IMR-90 (cell line): ENCODE measurements around the gene COL8A1.

ENCODE experiments used
- BHLHE40 ChIP-seq: fragments of 150-350 bp; IDR thresholded peaks from 2 replicates; pipeline ENCODE4 v1.6.1; 2016; ENCODE audit warnings: mild to moderate bottlenecking, low read depth, low read length
- CTCF ChIP-seq: conservative IDR thresholded peaks from 2 replicates; pipeline ENCODE4 v1.5.1; 2012; ENCODE audit warnings: mild to moderate bottlenecking, low read depth, low read length, improper control_type of control experiment
- MAFK ChIP-seq: IDR thresholded peaks from 2 replicates; pipeline ENCODE4 v1.6.1; 2012; ENCODE audit warnings: low read depth, low read length, improper control_type of control experiment

DNA sequence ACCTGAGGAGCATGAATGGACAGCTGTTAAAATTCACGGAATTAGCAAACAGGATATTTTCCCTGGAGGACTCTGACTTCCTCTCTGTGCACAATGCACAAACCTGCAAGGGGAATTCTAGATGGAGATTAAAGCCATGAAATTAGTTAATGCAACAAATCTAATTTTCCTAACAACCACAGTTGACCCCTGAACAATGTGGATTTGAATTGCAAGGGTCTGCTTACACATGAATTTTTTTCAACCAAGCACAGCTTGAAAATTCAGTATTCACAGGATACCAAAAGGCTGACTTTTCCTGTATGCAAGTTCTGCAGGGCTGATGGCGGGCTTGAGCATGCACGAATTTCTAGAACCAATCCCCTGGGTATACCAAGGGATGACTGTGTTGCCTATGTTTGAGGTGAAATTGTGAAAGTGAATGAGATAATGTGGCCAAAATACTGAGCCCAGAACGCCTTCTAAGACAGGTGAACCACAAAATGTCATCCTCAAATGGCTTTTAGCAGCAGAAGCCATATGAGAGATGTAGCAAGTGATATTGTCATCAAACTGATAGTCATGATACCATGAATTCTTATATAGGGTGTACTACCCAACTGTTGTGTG lies 52.5 kb downstream of the COL8A1 start:
- no peak for TF ChIP-seq CTCF
- no peak for TF ChIP-seq BHLHE40
- no peak for TF ChIP-seq MAFK
